Measurements from ENCODE around the gene PLEKHG7.
"Not testable (repeated sequence)": the region's sequence is repeated elsewhere in the genome, so short reads cannot be mapped to it uniquely, and the experiment has no call there.

PLEKHG7 gene

DNA sequence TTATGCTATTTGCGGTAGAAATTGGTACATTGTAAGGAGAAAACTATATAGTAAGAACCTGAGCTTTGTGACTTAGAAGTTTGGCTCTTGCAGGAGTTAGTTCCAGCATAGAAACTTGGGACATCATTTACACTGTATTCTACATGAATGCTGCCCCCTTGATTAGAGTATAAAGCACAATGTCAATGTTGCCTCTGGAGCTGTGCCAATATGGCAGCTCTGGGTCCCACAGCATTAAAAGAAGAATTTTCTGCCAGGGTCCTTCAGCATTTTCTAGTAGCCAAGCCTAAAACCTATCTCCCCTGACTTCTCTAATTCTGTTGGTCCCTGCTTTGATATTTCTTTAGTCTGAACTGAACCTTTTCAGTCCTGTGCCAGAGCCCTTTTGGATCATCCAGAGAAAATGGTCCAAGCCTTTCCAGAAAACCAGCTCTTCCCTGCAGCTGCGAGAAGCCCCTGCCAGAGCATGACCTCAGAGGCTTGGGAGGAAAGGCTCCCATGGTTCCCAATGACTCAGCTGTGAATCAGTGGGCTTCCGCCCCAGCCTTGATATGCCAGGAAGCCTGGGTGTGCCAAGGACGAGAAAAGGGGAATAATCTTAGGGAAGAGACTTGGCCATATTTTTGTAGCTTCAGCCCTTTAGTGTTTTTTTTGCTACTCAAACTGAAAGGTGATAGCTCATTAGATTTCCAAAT, 43.2 kb downstream of the PLEKHG7 start:
- H3K4me3 ChIP-seq (ENCODE audit: low read depth, low read length), result no peak overlapping the region
- TF ChIP-seq, protein P1, sequence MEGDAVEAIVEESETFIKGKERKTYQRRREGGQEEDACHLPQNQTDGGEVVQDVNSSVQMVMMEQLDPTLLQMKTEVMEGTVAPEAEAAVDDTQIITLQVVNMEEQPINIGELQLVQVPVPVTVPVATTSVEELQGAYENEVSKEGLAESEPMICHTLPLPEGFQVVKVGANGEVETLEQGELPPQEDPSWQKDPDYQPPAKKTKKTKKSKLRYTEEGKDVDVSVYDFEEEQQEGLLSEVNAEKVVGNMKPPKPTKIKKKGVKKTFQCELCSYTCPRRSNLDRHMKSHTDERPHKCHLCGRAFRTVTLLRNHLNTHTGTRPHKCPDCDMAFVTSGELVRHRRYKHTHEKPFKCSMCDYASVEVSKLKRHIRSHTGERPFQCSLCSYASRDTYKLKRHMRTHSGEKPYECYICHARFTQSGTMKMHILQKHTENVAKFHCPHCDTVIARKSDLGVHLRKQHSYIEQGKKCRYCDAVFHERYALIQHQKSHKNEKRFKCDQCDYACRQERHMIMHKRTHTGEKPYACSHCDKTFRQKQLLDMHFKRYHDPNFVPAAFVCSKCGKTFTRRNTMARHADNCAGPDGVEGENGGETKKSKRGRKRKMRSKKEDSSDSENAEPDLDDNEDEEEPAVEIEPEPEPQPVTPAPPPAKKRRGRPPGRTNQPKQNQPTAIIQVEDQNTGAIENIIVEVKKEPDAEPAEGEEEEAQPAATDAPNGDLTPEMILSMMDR (IDR thresholded peaks at IDR 0.05; ENCODE audit: low read depth, low read length), result no peak

DNA sequence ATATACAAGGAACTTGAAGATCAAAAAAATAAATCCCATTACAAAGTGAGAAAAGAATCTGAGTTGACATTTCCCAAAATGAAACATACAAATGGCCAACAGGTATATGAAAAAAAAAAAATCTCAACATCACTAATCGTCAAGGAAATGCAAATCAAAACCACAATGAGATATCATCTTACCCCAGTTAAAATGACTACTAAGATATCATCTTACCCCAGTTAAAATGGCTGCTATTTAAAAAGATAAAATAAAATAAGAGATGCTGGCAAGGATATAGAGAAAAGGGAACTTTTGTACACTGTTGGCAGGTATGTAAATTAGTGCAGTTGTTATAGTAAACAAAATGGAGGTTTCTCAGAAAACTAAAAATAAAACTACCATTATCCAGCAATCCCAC, 44.4 kb downstream of the PLEKHG7 start:
- TF ChIP-seq, protein P1 (IDR thresholded peaks at IDR 0.05; ENCODE audit: low read depth, low read length), result no peak
- H3K4me3 ChIP-seq (ENCODE audit: low read depth, low read length), result no peak overlapping the region

DNA sequence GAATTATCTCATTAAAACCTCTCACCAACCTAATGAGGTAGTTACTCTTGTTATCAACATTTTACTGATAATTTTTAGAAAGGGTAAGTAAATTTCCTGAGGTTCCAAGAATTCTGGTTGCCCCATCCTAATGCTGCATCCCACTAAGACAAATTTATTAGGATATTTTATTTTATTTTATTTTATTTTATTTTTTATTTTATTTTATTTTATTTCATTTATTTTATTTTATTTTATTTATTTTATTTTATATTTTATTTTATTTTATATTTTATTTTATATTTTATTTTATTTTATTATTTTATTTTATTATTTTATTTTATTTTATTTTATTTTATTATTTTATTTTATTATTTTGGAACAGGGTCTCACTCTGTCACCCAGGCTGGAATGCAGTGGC, 46.9 kb downstream of the PLEKHG7 start:
- not testable (repeated sequence) for H3K4me3 ChIP-seq (ENCODE audit: low read depth, low read length)

DNA sequence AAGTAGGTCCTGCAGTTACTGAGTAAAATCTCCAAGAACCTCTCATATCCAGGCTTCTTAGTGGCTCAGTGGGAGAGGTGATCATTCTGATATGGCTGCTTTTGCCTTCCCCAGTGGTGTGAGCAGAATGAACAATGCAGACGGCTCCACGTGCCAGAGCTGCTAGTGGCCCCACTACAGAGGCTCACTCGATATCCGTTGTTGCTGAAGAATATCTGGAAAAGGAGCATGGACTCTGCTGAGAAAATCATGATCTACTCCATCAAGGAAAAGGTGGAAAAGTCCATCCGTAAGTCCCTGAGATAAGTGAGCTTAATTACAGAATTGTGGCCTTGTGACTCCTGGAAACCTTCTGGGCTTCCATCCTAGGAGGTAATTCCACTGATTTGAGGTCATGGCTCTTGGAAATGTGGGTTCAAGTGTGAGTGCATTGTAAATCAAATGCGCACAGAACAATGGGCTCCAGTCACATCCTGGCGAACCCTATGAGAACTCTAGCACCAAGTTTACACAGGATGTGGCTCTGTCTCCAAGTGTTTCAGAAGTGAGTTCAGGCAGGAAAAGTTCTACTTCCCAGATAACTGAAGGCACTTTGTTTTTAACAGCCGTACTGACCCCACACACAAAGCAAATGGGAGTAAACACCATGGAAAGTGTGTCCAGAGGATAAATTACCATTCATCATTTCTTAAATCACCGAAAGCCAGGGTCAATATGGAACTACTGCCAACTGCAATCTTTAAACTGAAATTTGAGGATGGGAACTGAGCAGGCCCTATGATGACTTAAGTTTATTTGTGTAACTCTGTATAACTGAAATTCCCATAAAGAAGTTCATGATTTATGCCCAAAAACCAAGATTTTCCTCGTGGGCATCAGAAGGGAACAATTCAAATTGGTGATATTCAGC, 51.4 kb downstream of the PLEKHG7 start:
- H3K4me3 ChIP-seq (ENCODE audit: low read depth, low read length), result no peak overlapping the region
- TF ChIP-seq, protein P1 (IDR thresholded peaks at IDR 0.05; ENCODE audit: low read depth, low read length), result no peak

DNA sequence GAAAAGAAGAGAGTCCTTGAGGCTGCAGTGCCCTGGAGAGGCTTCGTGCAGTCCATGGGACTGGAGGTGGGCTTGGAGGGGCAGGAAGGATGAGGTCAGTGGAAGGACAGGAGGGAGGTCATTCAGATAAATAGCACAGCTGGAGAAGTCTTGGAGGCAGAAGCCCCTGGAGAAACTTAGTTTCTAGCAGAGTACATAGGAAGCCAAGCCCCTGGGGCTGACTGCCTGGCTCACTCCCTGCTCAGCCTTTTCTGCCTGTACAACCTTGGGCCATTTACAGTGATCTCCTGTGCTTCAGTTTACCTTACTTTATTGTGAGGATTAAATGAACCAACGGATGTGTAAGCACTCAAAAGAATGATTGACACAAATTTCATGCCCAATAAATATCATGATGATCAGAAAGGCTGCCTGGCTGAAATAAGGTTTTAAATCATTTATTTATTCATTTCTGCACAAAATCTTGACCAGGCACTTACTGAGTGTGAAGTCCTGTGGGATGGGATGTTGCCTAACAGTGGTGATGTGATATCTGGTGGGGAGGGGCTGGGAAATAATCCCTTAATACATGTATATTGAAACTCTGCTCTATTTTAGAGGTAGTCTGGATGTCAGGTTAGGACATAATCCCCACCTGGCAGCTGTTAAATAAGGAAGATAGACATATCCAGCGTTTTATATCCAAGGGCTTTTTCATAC, 54.3 kb downstream of the PLEKHG7 start:
- TF ChIP-seq, protein P1 (IDR thresholded peaks at IDR 0.05; ENCODE audit: low read depth, low read length), result no peak
- H3K4me3 ChIP-seq (ENCODE audit: low read depth, low read length), result no peak overlapping the region

DNA sequence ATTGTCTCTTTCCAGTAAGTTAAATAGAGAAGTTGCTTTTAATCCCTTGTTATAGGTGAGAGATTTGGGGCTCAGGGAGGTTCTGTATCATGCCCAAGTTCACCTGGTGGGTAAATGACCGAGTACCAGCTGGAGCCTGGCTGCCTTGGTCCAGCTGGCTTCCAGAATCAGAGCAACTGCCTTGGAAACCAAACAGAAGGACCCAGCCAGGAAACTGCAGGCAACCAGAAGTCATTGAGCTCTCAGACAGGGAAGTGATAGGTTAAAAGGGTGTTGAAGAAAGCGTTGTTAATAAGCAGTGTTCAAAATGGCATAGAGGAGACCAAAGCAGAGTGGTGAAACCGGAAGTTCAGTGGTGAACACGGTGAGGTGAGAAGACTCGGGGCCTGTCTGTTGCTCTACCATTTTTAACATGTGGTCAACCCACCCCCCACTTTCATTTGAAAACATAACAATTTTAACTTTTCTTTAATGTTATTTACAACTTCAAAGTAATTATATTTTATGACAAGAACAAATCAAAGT, 54.9 kb downstream of the PLEKHG7 start:
- TF ChIP-seq, protein P1 (IDR thresholded peaks at IDR 0.05; ENCODE audit: low read depth, low read length), result no peak
- no peak overlapping the region for H3K4me3 ChIP-seq (ENCODE audit: low read depth, low read length)

DNA sequence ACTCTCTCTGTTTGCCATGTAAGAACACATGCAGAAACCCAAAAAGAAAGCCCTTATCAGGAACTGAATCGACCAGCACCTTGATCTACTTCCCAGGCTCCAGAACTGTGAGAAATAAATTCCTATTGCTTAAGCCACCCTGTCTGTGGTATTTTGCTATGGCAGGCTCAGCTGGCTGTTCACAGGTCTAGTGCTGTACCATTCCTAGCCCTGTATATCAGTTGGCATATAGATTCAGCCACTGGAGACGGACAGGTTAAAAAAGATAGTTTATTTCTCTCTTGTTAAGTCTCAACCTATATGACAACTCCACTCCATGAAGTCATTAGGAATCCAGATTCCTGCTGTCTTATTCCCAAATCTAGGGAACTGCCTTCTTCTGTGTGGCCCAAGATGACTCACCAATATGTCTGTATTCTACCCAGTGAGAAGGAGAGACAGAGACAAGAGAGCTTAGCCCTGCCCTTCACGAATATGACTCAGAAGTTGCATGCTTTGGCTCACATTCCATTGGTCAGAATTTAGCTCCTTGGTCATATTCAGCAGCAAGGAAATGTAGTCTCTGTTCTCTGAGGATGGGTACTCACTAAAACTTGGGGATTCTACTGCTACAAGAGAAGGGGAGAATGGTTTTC, 57.0 kb downstream of the PLEKHG7 start:
- TF ChIP-seq, protein P1 (IDR thresholded peaks at IDR 0.05; ENCODE audit: low read depth, low read length), result no peak
- H3K4me3 ChIP-seq (ENCODE audit: low read depth, low read length), result no peak overlapping the region

Data from WI38 (cell line).